IMR-90 (cell line): ENCODE measurements around the gene ZNF641.

ENCODE experiments used
- CTCF ChIP-seq: conservative IDR thresholded peaks from 2 replicates; pipeline ENCODE4 v1.5.1; 2012; ENCODE audit warnings: mild to moderate bottlenecking, low read depth, low read length, improper control_type of control experiment
- MAFK ChIP-seq: IDR thresholded peaks from 2 replicates; pipeline ENCODE4 v1.6.1; 2012; ENCODE audit warnings: low read depth, low read length, improper control_type of control experiment
- NFE2L2 ChIP-seq: fragments of 150-350 bp; IDR thresholded peaks from 2 replicates; pipeline ENCODE4 v1.6.1; 2016; ENCODE audit warnings: low read depth, mild to moderate bottlenecking, low read length
- POLR2A ChIP-seq: IDR thresholded peaks from 2 replicates; pipeline ENCODE4 v1.6.1; 2012; ENCODE audit warnings: mild to moderate bottlenecking, low read depth, low read length
- RAD21 ChIP-seq: IDR thresholded peaks from 2 replicates; pipeline ENCODE4 v1.6.1; 2012; ENCODE audit warnings: low read length, improper control_type of control experiment

GRCh38 chr12:48380596-48380995, 29.9 kb upstream of the ZNF641 start:
- no peak for TF ChIP-seq CTCF
- TF ChIP-seq NFE2L2, result no peak
- no peak for TF ChIP-seq RAD21
- TF ChIP-seq MAFK, result no peak
- TF ChIP-seq POLR2A, result no peak
